ENCODE measurements around the gene PTCH2. TPM values are rescaled to one million over a fixed set of nuclear protein-coding genes. Genes with fewer than 3 reads are reported as not detected.

The PTCH2 gene
- total and polyA plus RNA-seq, 2 donors: 2.2 to 4.4 TPM

- Histone ChIP-seq H3K4me1 (ENCODE audit: insufficient read depth) (no peaks in the 10 kb centered on the region), H3K4me3 (ENCODE audit: low read depth, low read length) (no peak within 1 kb of the TSS), H3K27ac (ENCODE audit: low read depth) (peak within 1 kb of the TSS; percentile 100), H3K36me3 (ENCODE audit: insufficient read depth) (no peaks in the 10 kb centered on the region)
- DNase-seq (ENCODE audit: extremely low spot score): peak; percentile 83
- WGBS: 16% methylated on average over 23 of the region's 23 CpGs
Observed at GRCh38 chr1:44808063-44808937, 34.8 kb downstream of the PTCH2 start, which contains the start of gene BTBD19. Gene BTBD19, plus strand, starts transcription at chr1:44808523. Its CDS starts 298 bp downstream, at chr1:44808821.

- H3K4me1 ChIP-seq (ENCODE audit: insufficient read depth): no peaks in the 10 kb centered on the region
- H3K27ac ChIP-seq (ENCODE audit: low read depth): peak overlapping the region; percentile 100
- no peaks in the 10 kb centered on the region for H3K36me3 ChIP-seq (ENCODE audit: insufficient read depth)
- peak; percentile 93 for DNase-seq (ENCODE audit: extremely low spot score)
- 2% methylated on average over 16 of the region's 16 CpGs for WGBS
- H3K4me3 ChIP-seq (ENCODE audit: low read depth, low read length): no peak overlapping the region
Observed at GRCh38 chr1:44807364-44808062, 35.5 kb downstream of the PTCH2 start.

GRCh38 chr1:44806704-44807363, 36.2 kb downstream of the PTCH2 start, which contains the start of gene DYNLT4:
Gene DYNLT4, minus strand, starts transcription at chr1:44807351. Its CDS starts 683 bp downstream, at chr1:44806668.
- 46% methylated on average over 7 of the region's 7 CpGs for WGBS

GRCh38 chr1:44806025-44806703, 36.9 kb downstream of the PTCH2 start:
- H3K36me3 ChIP-seq (ENCODE audit: insufficient read depth): no peaks in the 10 kb centered on the region
- peak overlapping the region; percentile 100 for H3K27ac ChIP-seq (ENCODE audit: low read depth)
- 94% methylated on average over 70 of the region's 70 CpGs for WGBS
- no peak overlapping the region for H3K4me3 ChIP-seq (ENCODE audit: low read depth, low read length)
- H3K4me1 ChIP-seq (ENCODE audit: insufficient read depth): no peaks in the 10 kb centered on the region
- no peak for DNase-seq (ENCODE audit: extremely low spot score)

More at GRCh38 chr1:44806704-44807363, 36.2 kb downstream of the PTCH2 start, which contains the start of gene DYNLT4:
- H3K4me1 ChIP-seq (ENCODE audit: insufficient read depth): no peaks in the 10 kb centered on the region
- H3K4me3 ChIP-seq (ENCODE audit: low read depth, low read length): no peak within 1 kb of the TSS
- H3K36me3 ChIP-seq (ENCODE audit: insufficient read depth): no peaks in the 10 kb centered on the region
- DNase-seq (ENCODE audit: extremely low spot score): no peak
- H3K27ac ChIP-seq (ENCODE audit: low read depth): peak within 1 kb of the TSS; percentile 100

GRCh38 chr1:44805311-44806024, 37.6 kb downstream of the PTCH2 start:
- WGBS: 92% methylated on average over 20 of the region's 20 CpGs
- no peaks in the 10 kb centered on the region for H3K36me3 ChIP-seq (ENCODE audit: insufficient read depth)
- H3K4me3 ChIP-seq (ENCODE audit: low read depth, low read length): no peak overlapping the region
- H3K27ac ChIP-seq (ENCODE audit: low read depth): no peak overlapping the region
- DNase-seq (ENCODE audit: extremely low spot score): no peak
- no peaks in the 10 kb centered on the region for H3K4me1 ChIP-seq (ENCODE audit: insufficient read depth)

GRCh38 chr1:44803312-44804095, 39.5 kb downstream of the PTCH2 start:
- H3K4me1 ChIP-seq (ENCODE audit: insufficient read depth): no peaks in the 10 kb centered on the region
- no peak overlapping the region for H3K4me3 ChIP-seq (ENCODE audit: low read depth, low read length)
- 89% methylated on average over 13 of the region's 13 CpGs for WGBS
- no peak for DNase-seq (ENCODE audit: extremely low spot score)
- H3K36me3 ChIP-seq (ENCODE audit: insufficient read depth): no peaks in the 10 kb centered on the region
- H3K27ac ChIP-seq (ENCODE audit: low read depth): no peak overlapping the region

- no peak overlapping the region for H3K4me3 ChIP-seq (ENCODE audit: low read depth, low read length)
- H3K27ac ChIP-seq (ENCODE audit: low read depth): no peak overlapping the region
Observed at GRCh38 chr1:44803062-44803311, 40.1 kb downstream of the PTCH2 start.

GRCh38 chr1:44802306-44803061, 40.6 kb downstream of the PTCH2 start:
- Histone ChIP-seq H3K4me1 (ENCODE audit: insufficient read depth) (no peaks in the 10 kb centered on the region), H3K4me3 (ENCODE audit: low read depth, low read length) (no peak overlapping the region), H3K36me3 (ENCODE audit: insufficient read depth) (no peaks in the 10 kb centered on the region), H3K27ac (ENCODE audit: low read depth) (no peak overlapping the region)
- DNase-seq (ENCODE audit: extremely low spot score): no peak
- 85% methylated on average over 13 of the region's 13 CpGs for WGBS

More at GRCh38 chr1:44803062-44803311, 40.1 kb downstream of the PTCH2 start:
- Histone ChIP-seq H3K4me1 (ENCODE audit: insufficient read depth) (no peaks in the 10 kb centered on the region), H3K36me3 (ENCODE audit: insufficient read depth) (no peaks in the 10 kb centered on the region)
- WGBS: 93% methylated on average over 9 of the region's 9 CpGs
- DNase-seq (ENCODE audit: extremely low spot score): no peak

- H3K4me1 ChIP-seq (ENCODE audit: insufficient read depth): no peaks in the 10 kb centered on the region
- peak overlapping the region; percentile 53 for H3K27ac ChIP-seq (ENCODE audit: low read depth)
- H3K36me3 ChIP-seq (ENCODE audit: insufficient read depth): no peaks in the 10 kb centered on the region
- H3K4me3 ChIP-seq (ENCODE audit: low read depth, low read length): peak overlapping the region; percentile 5
- no peak for DNase-seq (ENCODE audit: extremely low spot score)
- 69% methylated on average over 13 of the region's 13 CpGs for WGBS
Observed at GRCh38 chr1:44801491-44802305, 41.4 kb downstream of the PTCH2 start.

GRCh38 chr1:44799770-44800584, 43.1 kb downstream of the PTCH2 start, which contains the start of gene PLK3:
Gene PLK3, plus strand, starts transcription at chr1:44800377. Its CDS starts 87 bp downstream, at chr1:44800464.
- WGBS: under 1% methylated on average over 79 of the region's 79 CpGs
- Histone ChIP-seq H3K4me1 (ENCODE audit: insufficient read depth) (no peaks in the 10 kb centered on the region), H3K27ac (ENCODE audit: low read depth) (peak within 1 kb of the TSS; percentile 83), H3K4me3 (ENCODE audit: low read depth, low read length) (peak within 1 kb of the TSS; percentile 77), H3K36me3 (ENCODE audit: insufficient read depth) (no peaks in the 10 kb centered on the region)
- peak; percentile 93 for DNase-seq (ENCODE audit: extremely low spot score)

All from urinary bladder (tissue), 4 donors.